ENCODE measurements around the gene RRAGB.
"Not testable (repeated sequence)": the region's sequence is repeated elsewhere in the genome, so short reads cannot be mapped to it uniquely, and the experiment has no call there.

RRAGB gene, protein sequence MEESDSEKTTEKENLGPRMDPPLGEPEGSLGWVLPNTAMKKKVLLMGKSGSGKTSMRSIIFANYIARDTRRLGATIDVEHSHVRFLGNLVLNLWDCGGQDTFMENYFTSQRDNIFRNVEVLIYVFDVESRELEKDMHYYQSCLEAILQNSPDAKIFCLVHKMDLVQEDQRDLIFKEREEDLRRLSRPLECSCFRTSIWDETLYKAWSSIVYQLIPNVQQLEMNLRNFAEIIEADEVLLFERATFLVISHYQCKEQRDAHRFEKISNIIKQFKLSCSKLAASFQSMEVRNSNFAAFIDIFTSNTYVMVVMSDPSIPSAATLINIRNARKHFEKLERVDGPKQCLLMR

DNA sequence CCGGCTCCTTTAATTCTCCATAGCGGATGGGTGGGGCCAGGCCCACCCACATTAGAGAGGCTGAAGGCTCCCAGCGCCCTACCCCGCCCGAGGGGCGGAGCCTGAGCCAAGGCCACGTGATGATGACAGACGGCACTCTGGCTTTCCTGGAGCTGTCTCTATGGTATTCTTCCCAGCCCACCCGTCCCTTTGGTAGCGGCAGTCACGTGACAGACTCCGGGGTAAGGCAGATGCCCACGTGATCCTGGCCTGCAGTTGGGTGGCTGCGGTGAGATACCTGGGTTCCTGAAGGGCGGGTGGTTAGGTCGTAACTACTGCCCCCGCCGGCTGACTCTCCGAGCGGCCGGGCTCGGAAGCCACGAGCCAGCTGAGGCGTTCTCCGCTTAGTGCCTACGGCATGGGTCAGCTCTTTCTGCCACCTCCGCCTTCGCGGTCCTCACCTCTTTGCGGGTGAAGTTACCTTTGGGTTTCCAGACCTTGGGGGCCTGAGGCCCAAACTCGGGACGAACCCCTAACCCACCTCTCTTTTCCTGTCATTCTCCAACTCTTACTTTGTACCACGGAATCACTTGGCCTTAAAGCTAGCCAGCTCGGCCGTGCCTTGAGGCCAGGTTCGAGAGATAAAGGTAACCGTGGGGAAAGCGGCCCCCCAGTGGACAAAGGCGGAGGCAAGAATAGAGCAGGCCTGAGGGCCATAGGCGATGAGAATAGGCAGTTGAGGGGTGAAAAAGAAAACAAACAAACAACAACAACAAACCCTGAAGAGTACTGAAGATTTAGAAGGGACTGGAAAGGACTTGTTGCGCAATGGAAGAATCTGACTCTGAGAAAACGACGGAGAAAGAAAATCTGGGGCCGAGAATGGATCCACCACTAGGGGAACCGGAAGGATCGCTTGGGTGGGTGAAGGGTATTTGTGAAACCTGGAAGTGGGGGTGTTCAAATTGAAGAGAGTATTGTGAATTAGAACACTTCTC lies at the start of gene RRAGB:
RRAGB (plus strand) TSS at position 229 of the 977 bp plus-strand sequence; CDS start at position 808, 579 bp downstream.
- peak; percentile 82 for DNase-seq (ENCODE audit: low read depth)

DNA sequence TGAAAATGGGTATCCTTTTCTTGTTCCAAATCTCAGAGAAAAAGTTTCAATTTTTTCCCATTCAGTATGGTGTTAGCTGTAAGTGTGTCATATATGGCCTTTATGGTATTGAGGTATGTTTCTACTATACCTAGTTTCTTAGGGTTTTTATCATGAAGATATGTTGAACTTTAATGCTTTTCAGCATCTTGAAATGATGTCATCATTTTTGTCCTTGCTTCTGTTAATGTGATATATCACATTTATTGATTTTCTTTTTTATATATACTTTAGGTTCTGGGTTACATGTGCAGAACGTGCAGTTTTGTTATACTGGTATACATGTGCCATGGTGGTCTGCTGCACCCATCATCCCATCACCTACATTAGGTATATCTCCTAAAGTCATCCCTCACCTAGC lies 49.5 kb upstream of the RRAGB start:
- no peak for DNase-seq (ENCODE audit: low read depth)

DNA sequence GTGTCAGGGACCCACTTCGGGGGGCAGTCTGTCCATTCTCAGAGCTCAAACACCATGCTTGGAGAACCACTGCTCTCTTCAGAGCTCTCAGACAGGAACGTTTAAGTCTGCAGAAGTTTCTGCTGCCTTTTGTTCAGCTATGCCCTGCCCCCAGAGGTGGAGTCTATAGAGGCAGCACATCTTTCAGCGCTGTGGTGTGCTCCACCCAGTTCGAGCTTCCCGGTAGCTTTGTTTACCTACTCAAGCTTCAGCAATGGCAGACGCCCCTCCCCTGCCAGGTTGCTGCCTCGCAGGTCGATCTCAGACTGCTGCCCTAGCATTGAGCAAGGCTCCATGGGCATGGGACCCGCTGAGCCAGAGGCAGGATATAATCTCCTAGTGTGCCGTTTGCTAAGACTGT lies 29.0 kb upstream of the RRAGB start:
- DNase-seq (ENCODE audit: low read depth), result not testable (repeated sequence)

DNA sequence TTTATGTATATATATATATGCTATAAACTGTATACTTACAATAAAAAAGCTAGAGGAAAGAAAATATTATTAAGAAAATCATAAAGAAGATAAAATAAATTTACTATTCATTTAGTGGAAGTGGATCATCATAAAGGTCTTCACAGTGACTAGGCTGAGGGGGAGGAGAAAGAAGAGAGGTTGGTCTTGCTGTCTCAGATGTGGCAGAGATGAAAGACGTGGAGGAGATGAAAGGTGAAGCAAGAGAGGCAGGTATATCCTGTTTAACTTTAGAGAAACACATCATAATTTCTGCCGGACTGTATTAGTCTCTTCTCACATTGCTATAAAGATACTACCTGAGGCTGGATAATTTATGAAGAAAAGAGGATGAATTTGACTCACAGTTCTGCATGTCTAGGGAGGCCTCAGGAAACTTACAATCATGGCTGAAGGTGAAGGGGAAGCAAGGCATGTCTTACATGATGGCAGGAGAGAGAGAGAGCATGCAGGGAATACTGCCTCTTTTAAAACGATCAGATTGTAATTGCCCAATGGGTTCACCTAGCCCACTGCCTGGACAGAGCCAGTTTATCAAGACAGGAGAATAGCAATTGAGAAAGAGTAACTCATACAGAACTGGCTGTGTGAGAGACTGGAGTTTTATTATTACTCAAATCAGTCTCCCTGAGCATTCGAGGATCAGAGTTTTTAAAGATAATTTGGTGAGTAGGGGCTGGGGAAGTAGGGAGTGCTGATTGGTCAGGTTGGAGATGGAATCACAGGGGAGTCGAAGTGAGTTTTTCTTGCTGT lies 22.1 kb upstream of the RRAGB start:
- DNase-seq (ENCODE audit: low read depth), result no peak

DNA sequence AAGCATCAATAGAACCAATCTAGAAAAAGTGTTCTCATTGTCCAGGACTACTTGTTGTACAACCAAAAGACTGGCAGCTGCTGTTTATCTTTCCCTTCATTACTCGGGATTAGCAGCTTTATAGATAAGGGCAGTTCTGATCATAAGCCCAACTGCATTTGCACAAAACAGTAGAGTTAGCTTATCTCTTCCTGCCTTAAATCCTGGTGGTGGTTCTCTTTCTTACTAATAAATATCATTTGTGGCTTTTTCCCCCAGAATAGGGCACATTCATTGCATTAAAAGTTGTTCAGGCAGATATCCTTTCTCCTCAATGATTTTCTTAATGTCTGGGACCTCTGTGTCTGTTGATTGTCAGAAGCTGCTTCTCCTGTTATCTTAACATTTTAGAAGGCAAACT lies 20.2 kb upstream of the RRAGB start:
- no peak for DNase-seq (ENCODE audit: low read depth)

GRCh38 chrX:55702671-55703070 lies 14.9 kb upstream of the RRAGB start:
- no peak for DNase-seq (ENCODE audit: low read depth)

DNA sequence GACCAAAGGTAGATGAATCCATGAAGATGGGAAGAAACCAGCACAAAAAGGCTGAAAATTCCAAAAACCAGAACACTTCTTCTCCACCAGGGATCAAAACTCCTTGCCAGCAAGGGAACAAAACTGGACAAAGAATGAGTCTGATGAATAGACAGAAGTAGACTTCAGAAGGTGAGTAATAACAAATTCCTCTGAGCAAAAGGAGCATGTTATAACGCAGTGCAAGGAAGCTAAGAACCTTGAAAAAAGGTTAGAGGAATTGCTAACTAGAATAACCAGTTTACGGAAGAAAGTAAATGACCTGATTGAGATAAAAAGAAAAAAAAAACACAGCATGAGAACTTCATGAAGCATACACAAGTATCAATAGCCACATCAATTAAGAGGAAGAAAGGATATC lies 14.1 kb upstream of the RRAGB start:
- DNase-seq (ENCODE audit: low read depth), result not testable (repeated sequence)

GRCh38 chrX:55705066-55705465 lies 12.5 kb upstream of the RRAGB start:
- DNase-seq (ENCODE audit: low read depth), result not testable (repeated sequence)

DNA sequence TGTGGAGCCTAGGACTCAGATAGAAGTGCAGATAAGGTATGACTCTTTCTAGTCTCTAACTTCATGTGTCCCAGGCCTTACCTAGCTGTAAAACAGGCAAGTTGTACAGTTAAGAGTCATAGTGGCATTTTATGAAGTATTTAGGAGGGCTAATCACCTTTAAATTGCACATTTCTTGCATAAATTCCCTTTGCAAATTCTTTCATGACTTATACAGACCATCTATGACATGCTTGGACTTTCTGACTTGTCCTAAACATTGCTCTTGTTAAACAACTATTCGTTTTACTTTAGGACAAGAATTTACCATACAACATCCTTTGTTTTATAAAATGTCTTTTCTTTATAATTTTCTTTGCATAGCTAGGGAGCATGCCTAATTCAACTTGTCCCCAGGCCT lies 7.8 kb upstream of the RRAGB start:
- no peak for DNase-seq (ENCODE audit: low read depth)

- no peak for DNase-seq (ENCODE audit: low read depth)
Observed at GRCh38 chrX:55710701-55711100, 6.8 kb upstream of the RRAGB start.

GRCh38 chrX:55713631-55714030 lies 3.9 kb upstream of the RRAGB start:
- no peak for DNase-seq (ENCODE audit: low read depth)

DNA sequence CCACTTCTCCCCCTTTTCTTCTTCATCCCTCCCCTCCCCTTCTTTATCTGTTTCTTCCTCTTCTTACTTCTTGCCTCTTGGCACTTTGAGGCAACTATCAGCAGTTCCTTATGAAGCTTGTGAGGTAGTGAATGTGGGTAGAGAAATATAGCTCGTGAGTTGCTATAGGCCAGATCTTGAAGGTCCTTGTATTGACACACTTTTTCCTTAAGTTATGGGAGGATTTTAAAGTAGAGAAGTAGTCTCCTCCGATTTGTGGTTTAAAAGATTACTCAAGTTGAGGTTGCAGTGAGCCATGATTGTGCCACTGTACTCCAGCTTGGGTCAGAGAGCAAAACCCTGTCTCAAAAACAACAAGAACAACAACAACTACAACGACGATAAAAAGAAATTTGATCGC lies 3.4 kb upstream of the RRAGB start:
- no peak for DNase-seq (ENCODE audit: low read depth)

- no peak for DNase-seq (ENCODE audit: low read depth)
Observed at GRCh38 chrX:55715847-55716246, 1.7 kb upstream of the RRAGB start.

DNA sequence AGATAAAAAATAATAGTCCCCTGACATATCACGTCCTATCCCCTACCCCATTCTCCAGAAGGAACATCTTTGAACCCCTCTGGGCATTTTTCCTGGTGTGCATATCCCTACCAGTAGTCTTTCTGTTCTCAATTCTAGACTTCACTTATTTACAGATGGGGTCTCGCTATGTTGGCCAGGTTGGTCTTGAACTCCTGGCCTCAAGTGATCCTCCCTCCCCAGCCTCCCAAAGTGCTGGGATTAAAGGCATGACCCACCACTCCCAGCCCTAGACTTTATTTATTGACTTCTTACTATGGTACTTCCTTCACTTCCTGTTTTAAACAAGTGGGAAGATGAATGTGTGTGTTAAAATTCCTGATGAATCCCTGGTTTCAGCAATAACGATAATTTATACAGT lies 612 bp upstream of the RRAGB start:
- DNase-seq (ENCODE audit: low read depth), result no peak

DNA sequence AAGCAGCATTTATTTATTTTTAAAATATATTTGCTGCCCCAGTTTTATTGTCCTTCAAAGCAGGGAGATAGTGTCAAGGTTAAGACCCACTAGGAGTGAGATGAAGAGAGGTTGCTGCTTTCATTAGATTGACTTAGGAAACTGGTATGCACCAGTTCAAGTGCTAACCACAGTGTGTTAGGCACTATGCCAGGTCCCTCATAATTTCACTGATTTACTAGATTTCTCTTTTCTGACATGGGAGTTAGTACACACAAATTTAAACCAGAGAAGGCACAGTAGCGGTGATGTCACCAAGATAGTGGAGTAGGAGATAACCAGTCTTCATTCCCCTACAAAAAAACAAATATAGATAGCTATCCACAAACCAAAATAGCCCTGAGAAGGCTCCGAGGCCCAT lies 14.3 kb downstream of the RRAGB start:
- DNase-seq (ENCODE audit: low read depth), result no peak

GRCh38 chrX:55738969-55739368 lies 21.4 kb downstream of the RRAGB start:
- no peak for DNase-seq (ENCODE audit: low read depth)

DNA sequence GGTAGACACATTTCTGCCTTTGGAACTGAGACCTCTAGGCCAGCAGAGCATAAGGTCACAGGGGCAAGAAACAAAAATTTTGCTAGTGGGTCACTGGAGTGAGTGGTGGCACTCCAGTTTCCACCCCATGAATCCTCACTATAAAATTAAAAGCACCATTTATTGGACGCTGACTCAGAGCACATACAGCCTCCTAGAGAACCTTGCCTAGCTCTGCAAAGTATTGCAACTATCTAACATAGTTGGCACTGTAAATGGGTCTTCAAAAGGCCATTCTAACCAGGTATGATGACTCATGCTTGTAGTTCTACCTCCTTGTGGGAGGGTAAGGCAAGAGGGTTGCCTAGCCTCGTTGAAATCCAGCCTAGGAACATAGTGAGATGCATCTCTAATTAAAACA lies 25.1 kb downstream of the RRAGB start:
- no peak for DNase-seq (ENCODE audit: low read depth)

DNA sequence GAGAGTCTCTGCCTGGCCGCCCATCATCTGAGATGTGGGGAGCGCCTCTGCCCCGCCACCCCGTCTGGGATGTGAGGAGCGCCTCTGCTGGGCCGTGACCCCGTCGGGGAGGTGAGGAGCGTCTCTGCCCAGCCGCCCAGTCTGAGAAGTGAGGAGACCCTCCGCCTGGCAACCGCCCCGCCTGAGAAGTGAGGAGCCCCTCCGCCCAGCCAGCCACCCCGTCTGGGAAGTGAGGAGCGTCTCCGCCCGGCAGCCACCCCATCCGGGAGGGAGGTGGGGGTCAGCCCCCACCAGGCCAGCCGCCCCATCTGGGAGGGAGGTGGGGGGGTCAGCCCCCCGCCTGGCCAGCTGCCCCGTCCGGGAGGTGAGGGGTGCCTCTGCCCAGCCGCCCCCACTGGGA lies 30.9 kb downstream of the RRAGB start:
- DNase-seq (ENCODE audit: low read depth), result not testable (repeated sequence)

DNA sequence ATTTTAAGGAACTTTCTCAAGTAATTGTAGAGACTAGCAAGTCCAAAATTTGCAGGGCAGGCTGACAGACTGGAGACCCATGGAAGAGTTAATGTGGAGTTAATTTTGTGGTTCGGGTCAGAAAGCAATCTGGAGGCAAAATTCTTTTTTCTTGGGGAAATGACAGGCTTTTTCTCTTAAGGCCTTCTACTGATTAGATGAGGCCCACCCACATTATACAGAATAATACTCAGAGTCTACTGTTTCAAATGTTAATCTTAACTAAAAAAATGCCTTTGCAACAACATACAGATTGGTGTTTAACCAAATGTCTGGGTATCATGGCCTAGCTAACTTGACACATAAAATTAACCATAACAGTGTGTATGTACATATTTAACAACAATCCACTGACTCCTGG lies 32.7 kb downstream of the RRAGB start:
- no peak for DNase-seq (ENCODE audit: low read depth)

GRCh38 chrX:55754861-55755294 lies 37.3 kb downstream of the RRAGB start:
- DNase-seq (ENCODE audit: low read depth), result no peak

DNA sequence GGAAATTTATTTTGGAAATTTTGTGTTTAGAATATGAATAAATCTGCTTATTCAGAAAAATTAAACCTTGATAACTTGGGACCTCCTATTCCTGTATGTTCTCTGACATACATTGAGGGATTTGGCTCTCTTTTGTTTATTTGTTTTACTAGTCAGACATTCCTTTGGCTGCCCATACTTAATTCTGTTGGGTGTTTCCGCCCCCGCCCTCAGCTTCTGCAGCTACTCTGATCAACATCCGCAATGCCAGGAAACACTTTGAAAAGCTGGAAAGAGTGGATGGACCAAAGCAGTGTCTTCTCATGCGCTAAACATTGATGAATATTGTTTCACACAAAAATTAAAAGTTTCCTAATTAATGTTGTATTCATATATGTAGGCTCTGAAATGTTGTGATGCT lies 40.5 kb downstream of the RRAGB start:
- no peak for DNase-seq (ENCODE audit: low read depth)

DNA sequence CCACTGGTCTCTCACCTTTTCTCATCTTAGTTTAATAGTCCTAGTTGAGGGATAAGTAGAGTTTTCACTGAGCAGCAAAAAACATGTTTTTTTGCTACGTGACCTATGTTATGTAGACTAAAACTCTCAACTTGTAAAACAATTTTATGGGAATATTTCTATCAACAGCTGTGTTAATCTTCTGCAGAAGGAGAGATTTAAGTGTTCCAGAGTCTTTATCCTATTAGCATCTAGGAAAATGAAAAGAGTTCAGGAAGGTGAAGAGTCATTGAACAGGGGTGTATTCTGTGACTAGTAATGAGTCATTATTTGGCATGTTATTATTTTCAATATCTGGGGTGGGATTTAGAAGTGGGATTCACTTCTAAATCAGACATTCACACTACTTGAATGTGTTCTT lies 41.9 kb downstream of the RRAGB start:
- DNase-seq (ENCODE audit: low read depth), result no peak
